Measurements from ENCODE around the gene RNASE8. TPM values are rescaled to one million over a fixed set of nuclear protein-coding genes. Genes with fewer than 3 reads are reported as not detected.

RNASE8 gene
- total RNA-seq, 1 donor from 2014 or later, result not detected

GRCh38 chr14:21026274-21026987 is 31.2 kb upstream of the RNASE8 start:
- Mint-ChIP-seq H3K36me3 (peaks cover 6% of the 10 kb centered on the region), H3K27me3 (ENCODE audit: low read depth) (no peaks in the 10 kb centered on the region), H3K4me1 (peaks cover 47% of the 10 kb centered on the region), H3K9me3 (no peaks in the 10 kb centered on the region), H3K27ac (peak overlapping the region; percentile 68), H3K4me3 (peak overlapping the region; percentile 90)
- no peak for DNase-seq (ENCODE audit: low spot score in 2 of 2, unreplicated experiment in 2 of 2)
- no peak for TF ChIP-seq CTCF (IDR thresholded peaks at IDR 0.05; ENCODE audit: unreplicated experiment)

GRCh38 chr14:21026988-21027315 is 30.7 kb upstream of the RNASE8 start:
- Mint-ChIP-seq H3K27me3 (ENCODE audit: low read depth) (no peaks in the 10 kb centered on the region), H3K4me1 (peaks cover 44% of the 10 kb centered on the region), H3K9me3 (no peaks in the 10 kb centered on the region), H3K4me3 (peak overlapping the region; percentile 51), H3K27ac (peak overlapping the region; percentile 68), H3K36me3 (peaks cover 3% of the 10 kb centered on the region)
- DNase-seq (ENCODE audit: low spot score in 2 of 2, unreplicated experiment in 2 of 2), result no peak
- TF ChIP-seq CTCF (IDR thresholded peaks at IDR 0.05; ENCODE audit: unreplicated experiment), result no peak

DNA sequence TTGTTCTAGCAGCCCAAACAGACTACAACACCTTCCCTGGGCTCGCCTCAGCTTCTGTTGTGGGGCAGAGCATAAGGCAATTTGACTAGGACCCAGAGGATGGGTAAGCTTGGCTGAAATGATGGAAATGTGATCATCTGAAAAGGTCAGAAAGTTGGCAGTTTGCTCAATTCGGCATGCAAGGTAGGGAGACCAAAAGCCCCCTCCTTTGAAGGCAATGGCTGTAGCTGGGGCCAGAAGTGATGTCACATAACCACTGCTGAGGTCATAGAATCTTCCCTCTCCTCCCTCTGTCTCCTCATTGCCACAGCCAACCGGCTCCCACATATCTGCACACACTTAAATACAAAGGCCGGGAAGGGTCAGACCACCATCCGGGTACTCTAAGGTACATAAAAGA is 27.7 kb upstream of the RNASE8 start, which contains the start of gene TPPP2:
Gene TPPP2, plus strand, starts transcription at position 301 of the 400 bp plus-strand sequence. CDS start 365 bp downstream, outside the sequence.
- Mint-ChIP-seq H3K27me3 (ENCODE audit: low read depth) (no peaks in the 10 kb centered on the region), H3K4me1 (peaks cover 20% of the 10 kb centered on the region), H3K36me3 (no peaks in the 10 kb centered on the region), H3K9me3 (peaks cover 5% of the 10 kb centered on the region), H3K4me3 (no peak within 1 kb of the TSS), H3K27ac (no peak within 1 kb of the TSS)
- no peak for DNase-seq (ENCODE audit: low spot score in 2 of 2, unreplicated experiment in 2 of 2)
- no peak for TF ChIP-seq CTCF (IDR thresholded peaks at IDR 0.05; ENCODE audit: unreplicated experiment)

GRCh38 chr14:21030531-21030930 is 27.1 kb upstream of the RNASE8 start:
- Mint-ChIP-seq H3K4me3 (no peak overlapping the region), H3K4me1 (peaks cover 20% of the 10 kb centered on the region), H3K27me3 (ENCODE audit: low read depth) (no peaks in the 10 kb centered on the region), H3K36me3 (no peaks in the 10 kb centered on the region), H3K9me3 (peaks cover 5% of the 10 kb centered on the region), H3K27ac (no peak overlapping the region)
- TF ChIP-seq CTCF (IDR thresholded peaks at IDR 0.05; ENCODE audit: unreplicated experiment), result no peak
- no peak for DNase-seq (ENCODE audit: low spot score in 2 of 2, unreplicated experiment in 2 of 2)

- Mint-ChIP-seq H3K9me3 (peaks cover 5% of the 10 kb centered on the region), H3K4me1 (peaks cover 15% of the 10 kb centered on the region), H3K27me3 (ENCODE audit: low read depth) (no peaks in the 10 kb centered on the region), H3K27ac (no peak overlapping the region), H3K36me3 (no peaks in the 10 kb centered on the region), H3K4me3 (no peak overlapping the region)
- no peak for DNase-seq (ENCODE audit: low spot score in 2 of 2, unreplicated experiment in 2 of 2)
- no peak for TF ChIP-seq CTCF (IDR thresholded peaks at IDR 0.05; ENCODE audit: unreplicated experiment)
Observed at GRCh38 chr14:21032326-21033132, 25.1 kb upstream of the RNASE8 start.

Data from mesothelial cell of epicardium (in vitro differentiated cells).